Tibial nerve (tissue), 3 donors: ENCODE data around the gene AMIGO2.

Experiments
- CTCF ChIP-seq, 5 experiments: fragments of 200-600 bp in 3 of 5; fragments of 450-650 bp in 2 of 5; sonication (generic) in 3 of 5; IDR thresholded peaks; one replicate each; pipeline ENCODE4 v1.5.1; 2016 to 2019; ENCODE audit warnings: antibody characterized with exemption in 5 of 5, mild to moderate bottlenecking in 3 of 5, moderate library complexity in 2 of 5
- POLR2A ChIP-seq, 2 donors: fragments of 450-650 bp; IDR thresholded peaks; one replicate each; pipeline ENCODE4 v1.6.1; 2017; ENCODE audit warnings: antibody characterized with exemption in 2 of 2, mild to moderate bottlenecking in 2 of 2, moderate library complexity in 2 of 2

GRCh38 chr12:47068539-47068938 is 11.2 kb downstream of the AMIGO2 start:
- TF ChIP-seq CTCF (IDR thresholded peaks at IDR 0.05) (no peak), POLR2A (IDR thresholded peaks at IDR 0.05) (no peak)
